Aorta (tissue), 4 donors: ENCODE results near the gene CLDND2. TPM values are rescaled to one million over a fixed set of nuclear protein-coding genes. Genes with fewer than 3 reads are reported as not detected.

Source experiments
- polyA plus RNA-seq, 2 donors: library from polyadenylated mRNA; stranded (reverse); fragments of 200-250 nt; gene quantifications; one replicate each; pipeline ENCODE4 v1.2.3, GENCODE V29; 2013
- total RNA-seq, 2 donors: library from RNA; stranded (reverse); fragmentation: NEBNext Ultra II Directional; extraction: Animal tissue kit (Norgen Biotek cat#: 25700); gene quantifications; one replicate each; pipeline ENCODE4 v1.2.1, GENCODE V29; 2021
- donor health status: healthy with polysubstance abuse.
- donor health status: Bipolar disorder and iron deficiency.
- donor health status: DM: no; HTN: no; CAD: no.
- donor health status: DM: yes; HTN: yes; CAD: no.

Gene CLDND2
- total and polyA plus RNA-seq, 4 donors = 0.87 to 3.5 (median 2.0) TPM; not detected in 1

Other genes starting within 250 kb of the CLDND2 start
- 10 to 100 TPM; 10.4 to 11.5 TPM for gene SIGLEC9, start 244.1 kb downstream of the CLDND2 start, total RNA-seq
- 1 to 10 TPM; 1.1 to 6.3 TPM for gene SIGLEC9, start 244.1 kb downstream of the CLDND2 start, polyA plus RNA-seq
- gene SIGLEC7, start 226.7 kb downstream of the CLDND2 start, total RNA-seq = 1 to 10 TPM; 3.0 to 4.5 TPM
- 1 to 10 TPM in 1 of 2 donors, under 1 TPM in 1; 0.97 to 2.3 TPM for gene SIGLEC7, start 226.7 kb downstream of the CLDND2 start, polyA plus RNA-seq
- gene CD33, start 143.9 kb downstream of the CLDND2 start, total RNA-seq = 10 to 100 TPM in 1 of 2 donors, 1 to 10 TPM in 1; 7.7 to 15.0 TPM
- gene CD33, start 143.9 kb downstream of the CLDND2 start, polyA plus RNA-seq = 1 to 10 TPM; 1.4 to 7.9 TPM
- gene SIGLECL1, start 117.9 kb downstream of the CLDND2 start, total RNA-seq = not detected
- gene SIGLECL1, start 117.9 kb downstream of the CLDND2 start, polyA plus RNA-seq = not detected
- gene IGLON5, start 57.4 kb downstream of the CLDND2 start, total RNA-seq = under 1 TPM; 0.24 to 0.26 TPM
- gene IGLON5, start 57.4 kb downstream of the CLDND2 start, polyA plus RNA-seq = under 1 TPM in 1 of 2 donors, not detected in 1; 0.13 TPM
- 1 to 10 TPM; 1.7 to 2.0 TPM for gene VSIG10L, start 26.9 kb downstream of the CLDND2 start, total RNA-seq
- gene VSIG10L, start 26.9 kb downstream of the CLDND2 start, polyA plus RNA-seq = 1 to 10 TPM in 1 of 2 donors, under 1 TPM in 1; 0.25 to 7.2 TPM
- 10 to 100 TPM; 41.5 to 47.9 TPM for gene ETFB, start 2.6 kb downstream of the CLDND2 start, total RNA-seq
- gene ETFB, start 2.6 kb downstream of the CLDND2 start, polyA plus RNA-seq = 100 to 1,000 TPM in 1 of 2 donors, 10 to 100 TPM in 1; 98.8 to 110 TPM
- gene NKG7, start 3.7 kb upstream of the CLDND2 start, total RNA-seq = 1 to 10 TPM; 3.3 to 6.7 TPM
- gene NKG7, start 3.7 kb upstream of the CLDND2 start, polyA plus RNA-seq = under 1 TPM; 0.38 to 0.59 TPM
- not detected for gene LIM2, start 19.0 kb upstream of the CLDND2 start, total RNA-seq
- not detected for gene LIM2, start 19.0 kb upstream of the CLDND2 start, polyA plus RNA-seq
- not detected for gene C19orf84, start 21.6 kb upstream of the CLDND2 start, total RNA-seq
- not detected for gene C19orf84, start 21.6 kb upstream of the CLDND2 start, polyA plus RNA-seq
- 1 to 10 TPM; 4.0 to 4.6 TPM for gene SIGLEC10, start 48.6 kb upstream of the CLDND2 start, total RNA-seq
- gene SIGLEC10, start 48.6 kb upstream of the CLDND2 start, polyA plus RNA-seq = 1 to 10 TPM; 1.2 to 4.6 TPM
- under 1 TPM; 0.16 to 0.69 TPM for gene SIGLEC8, start 89.5 kb upstream of the CLDND2 start, total RNA-seq
- 1 to 10 TPM in 1 of 2 donors, under 1 TPM in 1; 0.15 to 1.1 TPM for gene SIGLEC8, start 89.5 kb upstream of the CLDND2 start, polyA plus RNA-seq
- gene CEACAM18, start 109.5 kb upstream of the CLDND2 start, total RNA-seq = not detected
- gene CEACAM18, start 109.5 kb upstream of the CLDND2 start, polyA plus RNA-seq = under 1 TPM in 1 of 2 donors, not detected in 1; 0.63 TPM
- 1 to 10 TPM in 1 of 2 donors, not detected in 1; 2.0 TPM for gene SIGLEC12, start 132.8 kb upstream of the CLDND2 start, total RNA-seq
- gene SIGLEC12, start 132.8 kb upstream of the CLDND2 start, polyA plus RNA-seq = under 1 TPM in 1 of 2 donors, not detected in 1; 0.75 TPM
- gene SIGLEC6, start 162.7 kb upstream of the CLDND2 start, total RNA-seq = 1 to 10 TPM in 1 of 2 donors, under 1 TPM in 1; 0.52 to 2.9 TPM
- gene SIGLEC6, start 162.7 kb upstream of the CLDND2 start, polyA plus RNA-seq = not detected
- gene ZNF175, start 202.3 kb upstream of the CLDND2 start, total RNA-seq = 10 to 100 TPM; 15.1 to 16.6 TPM
- gene ZNF175, start 202.3 kb upstream of the CLDND2 start, polyA plus RNA-seq = 1 to 10 TPM; 1.8 to 3.1 TPM